HepG2 (cell line): ENCODE measurements around the gene KRCC1. TPM values are rescaled to one million over a fixed set of nuclear protein-coding genes. Genes with fewer than 3 reads are reported as not detected.

Source experiments
- E2F1 ChIP-seq: sonication (generic); formaldehyde crosslinking; IDR thresholded peaks from 2 replicates; pipeline ENCODE4 v1.5.0; 2020; ENCODE audit warnings: missing genetic modification reagents
- FIP1L1 ChIP-seq: fragments of 200-400 bp; formaldehyde crosslinking; IDR thresholded peaks from 2 replicates; pipeline ENCODE4 v1.6.1; 2018; ENCODE audit warnings: low read depth, mild to moderate bottlenecking, low read length, moderate library complexity, borderline replicate concordance; ENCODE audit not compliant: insufficient read depth
- GRHL1 ChIP-seq: sonication (generic); formaldehyde crosslinking; conservative IDR thresholded peaks from 2 replicates; pipeline ENCODE4 v1.8.0; 2022; ENCODE audit warnings: missing genetic modification reagents
- GZF1 ChIP-seq: sonication (generic); formaldehyde crosslinking; IDR thresholded peaks from 2 replicates; pipeline ENCODE4 v1.5.1; 2020; ENCODE audit warnings: mild to moderate bottlenecking, missing genetic modification reagents
- HMGXB4 ChIP-seq, 2 experiments: sonication (generic) in 1 of 2; formaldehyde crosslinking in 1 of 2; IDR thresholded peaks; 2 replicates each; pipeline versions ENCODE4 v1.4.0 to v1.6.1; 2018 to 2020; ENCODE audit warnings: missing genetic modification reagents in 2 of 2, borderline replicate concordance in 1 of 2, low read depth in 1 of 2, mild to moderate bottlenecking in 1 of 2, missing biosample characterization in 1 of 2
- HNRNPH1 ChIP-seq: fragments of 200-400 bp; formaldehyde crosslinking; optimal IDR thresholded peaks from 2 replicates; pipeline ENCODE3; 2017; ENCODE audit warnings: mild to moderate bottlenecking, low read depth, low read length
- MIXL1 ChIP-seq: IDR thresholded peaks from 2 replicates; pipeline ENCODE4 v1.6.1; 2016
- MTF1 ChIP-seq: sonication (generic); formaldehyde crosslinking; IDR thresholded peaks from 2 replicates; pipeline ENCODE4 v1.5.0; 2020; ENCODE audit warnings: missing genetic modification reagents
- PRDM4 ChIP-seq: sonication (generic); formaldehyde crosslinking; IDR thresholded peaks from 2 replicates; pipeline ENCODE4 v1.9.0; 2021; ENCODE audit warnings: missing genetic modification reagents, borderline replicate concordance
- RXRB ChIP-seq: IDR thresholded peaks from 2 replicates; pipeline ENCODE4 v1.6.1; 2016; ENCODE audit warnings: borderline replicate concordance, missing genetic modification reagents, missing compliant biosample characterization
- SIN3B ChIP-seq: fragments of 150-350 bp; IDR thresholded peaks from 2 replicates; pipeline ENCODE4 v1.6.1; 2014; ENCODE audit warnings: low read length
- SYNCRIP ChIP-seq: fragments of 200-400 bp; formaldehyde crosslinking; IDR thresholded peaks from 2 replicates; pipeline ENCODE4 v1.6.1; 2018; ENCODE audit warnings: mild to moderate bottlenecking, low read depth, low read length; ENCODE audit not compliant: insufficient read depth
- U2AF1 ChIP-seq: fragments of 200-400 bp; formaldehyde crosslinking; optimal IDR thresholded peaks from 2 replicates; pipeline ENCODE3; 2017; ENCODE audit warnings: mild to moderate bottlenecking, low read depth, low read length
- WIZ ChIP-seq: sonication (generic); formaldehyde crosslinking; IDR thresholded peaks from 2 replicates; pipeline ENCODE4 v1.5.1; 2020; ENCODE audit warnings: mild to moderate bottlenecking, missing genetic modification reagents
- XBP1 ChIP-seq: sonication (generic); formaldehyde crosslinking; IDR thresholded peaks from 2 replicates; pipeline ENCODE4 v1.5.0; 2020; ENCODE audit warnings: missing genetic modification reagents
- ZFP41 ChIP-seq: sonication (generic); formaldehyde crosslinking; IDR thresholded peaks from 2 replicates; pipeline ENCODE4 v1.4.0; 2020; ENCODE audit warnings: mild to moderate bottlenecking, missing genetic modification reagents, borderline replicate concordance
- ZNF432 ChIP-seq: sonication (generic); formaldehyde crosslinking; IDR thresholded peaks from 2 replicates; pipeline ENCODE4 v1.5.0; 2020; ENCODE audit warnings: missing genetic modification reagents, mild to moderate bottlenecking, borderline replicate concordance
- ZNF670 ChIP-seq: sonication (generic); formaldehyde crosslinking; IDR thresholded peaks from 2 replicates; pipeline ENCODE4 v1.8.0; 2022; ENCODE audit warnings: mild to moderate bottlenecking, missing genetic modification reagents, borderline replicate concordance
- ZNF878 ChIP-seq: sonication (generic); formaldehyde crosslinking; IDR thresholded peaks from 2 replicates; pipeline ENCODE4 v1.8.1; 2023; ENCODE audit warnings: mild to moderate bottlenecking, missing genetic modification reagents, moderate library complexity
- ZSCAN22 ChIP-seq: sonication (generic); formaldehyde crosslinking; IDR thresholded peaks from 2 replicates; pipeline ENCODE4 v1.4.0; 2020; ENCODE audit warnings: mild to moderate bottlenecking, missing genetic modification reagents
- polyA plus RNA-seq, 8 experiments: library from polyadenylated mRNA; depleted of rRNA in 3 of 8; stranded (reverse) in 7 of 8; unstranded in 1 of 8; fragments of >200 nt; fragmentation: Illumina TruSeq in 4 of 8; extraction: Trizol in 4 of 8; gene quantifications; 2 replicates each; pipeline versions ENCODE4 v1.2.1 to v1.2.3, GENCODE V29; 2011 to 2016; ENCODE audit warnings: low read depth in 4 of 8, missing spikeins in 1 of 8, mixed read lengths in 1 of 8; ENCODE audit not compliant: insufficient read depth in 1 of 8
- total RNA-seq, 5 experiments: library from RNA; depleted of rRNA; stranded (reverse); fragments of >200 nt; fragmentation: Illumina TruSeq; extraction: Trizol; gene quantifications; 2 replicates each; pipeline ENCODE4 v1.2.3, GENCODE V29; 2016; ENCODE audit warnings: low read depth in 1 of 5

KRCC1 gene
- total and polyA plus RNA-seq, 2 of the 13 experiments (the other 11 are each of a cell fraction or from before 2014, with no cell fraction given) = 6.5 to 7.7 TPM

GRCh38 chr2:88059979-88060906 is 4.7 kb upstream of the KRCC1 start (continued):
- TF ChIP-seq SYNCRIP (no peak), ZFP41 (no peak), PRDM4 (CRISPR knock-in tag) (no peak), XBP1 (CRISPR knock-in tag) (no peak), MTF1 (CRISPR knock-in tag) (no peak), U2AF1 (no peak), GRHL1 (CRISPR knock-in tag) (no peak), MIXL1 (CRISPR knock-in tag) (0 out of 2 replicates have a peak, but pooled peaks have one; percentile 31), ZNF670 (CRISPR knock-in tag) (no peak), ZSCAN22 (CRISPR knock-in tag) (no peak), FIP1L1 (no peak), ZNF878 (CRISPR knock-in tag) (no peak), RXRB (CRISPR knock-in tag) (peak; percentile 64), E2F1 (CRISPR knock-in tag) (no peak), SIN3B (no peak), WIZ (CRISPR knock-in tag) (no peak), HNRNPH1 (no peak), GZF1 (CRISPR knock-in tag) (no peak), ZNF432 (CRISPR knock-in tag) (no peak), HMGXB4 (CRISPR knock-in tag; IDR thresholded peaks at IDR 0.05; ENCODE audit: borderline replicate concordance in 1 of 2, low read depth in 1 of 2) (no peak; a peak in 1 of 4 replicates)
